ENCODE data around the gene LAMB3.
A peak's percentile ranks its signal among the peaks of the same experiment; 100 is the strongest.

LAMB3 gene

DNA sequence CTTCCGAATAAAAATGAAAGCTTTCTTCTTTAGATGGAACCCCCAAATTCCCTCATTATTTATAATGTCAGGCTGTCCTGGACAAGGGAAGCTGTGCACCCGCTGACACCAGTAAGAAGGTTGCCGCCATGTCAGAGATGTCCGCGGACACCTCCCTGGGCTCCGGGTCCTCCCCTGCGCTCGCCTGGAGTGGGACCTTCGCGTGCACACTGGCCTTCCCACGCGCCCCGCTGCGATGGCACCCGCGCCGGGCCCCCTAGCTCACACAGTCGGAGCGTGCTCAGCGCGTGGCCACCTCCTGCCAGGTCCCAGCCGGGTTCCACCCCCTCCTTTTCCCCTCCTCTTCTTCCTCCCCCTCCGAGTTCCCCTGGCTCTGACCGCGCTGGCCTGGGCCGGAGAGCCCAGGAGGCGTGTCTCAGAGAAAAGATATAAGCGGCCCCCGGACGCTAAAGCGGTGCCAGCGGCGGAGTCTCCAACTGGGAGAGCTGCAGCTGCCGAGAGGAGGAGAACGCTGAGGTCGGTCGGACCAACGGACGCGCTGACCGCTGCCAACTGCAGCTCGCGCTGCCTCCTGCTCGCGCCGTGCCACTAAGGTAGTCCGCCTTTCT, 22.8 kb upstream of the LAMB3 start, which contains the start of gene G0S2:
Gene G0S2, plus strand, starts transcription at position 456 of the 608 bp plus-strand sequence. CDS start 273 bp downstream, outside the sequence.
- TF ChIP-seq, protein P1, sequence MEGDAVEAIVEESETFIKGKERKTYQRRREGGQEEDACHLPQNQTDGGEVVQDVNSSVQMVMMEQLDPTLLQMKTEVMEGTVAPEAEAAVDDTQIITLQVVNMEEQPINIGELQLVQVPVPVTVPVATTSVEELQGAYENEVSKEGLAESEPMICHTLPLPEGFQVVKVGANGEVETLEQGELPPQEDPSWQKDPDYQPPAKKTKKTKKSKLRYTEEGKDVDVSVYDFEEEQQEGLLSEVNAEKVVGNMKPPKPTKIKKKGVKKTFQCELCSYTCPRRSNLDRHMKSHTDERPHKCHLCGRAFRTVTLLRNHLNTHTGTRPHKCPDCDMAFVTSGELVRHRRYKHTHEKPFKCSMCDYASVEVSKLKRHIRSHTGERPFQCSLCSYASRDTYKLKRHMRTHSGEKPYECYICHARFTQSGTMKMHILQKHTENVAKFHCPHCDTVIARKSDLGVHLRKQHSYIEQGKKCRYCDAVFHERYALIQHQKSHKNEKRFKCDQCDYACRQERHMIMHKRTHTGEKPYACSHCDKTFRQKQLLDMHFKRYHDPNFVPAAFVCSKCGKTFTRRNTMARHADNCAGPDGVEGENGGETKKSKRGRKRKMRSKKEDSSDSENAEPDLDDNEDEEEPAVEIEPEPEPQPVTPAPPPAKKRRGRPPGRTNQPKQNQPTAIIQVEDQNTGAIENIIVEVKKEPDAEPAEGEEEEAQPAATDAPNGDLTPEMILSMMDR (IDR thresholded peaks at IDR 0.05; ENCODE audit: low read depth, low read length, missing control alignments) = no peak
- DNase-seq (ENCODE audit: low read depth) = no peak
- H3K4me3 ChIP-seq (ENCODE audit: low read depth, low read length) = peak within 1 kb of the TSS; percentile 22

DNA sequence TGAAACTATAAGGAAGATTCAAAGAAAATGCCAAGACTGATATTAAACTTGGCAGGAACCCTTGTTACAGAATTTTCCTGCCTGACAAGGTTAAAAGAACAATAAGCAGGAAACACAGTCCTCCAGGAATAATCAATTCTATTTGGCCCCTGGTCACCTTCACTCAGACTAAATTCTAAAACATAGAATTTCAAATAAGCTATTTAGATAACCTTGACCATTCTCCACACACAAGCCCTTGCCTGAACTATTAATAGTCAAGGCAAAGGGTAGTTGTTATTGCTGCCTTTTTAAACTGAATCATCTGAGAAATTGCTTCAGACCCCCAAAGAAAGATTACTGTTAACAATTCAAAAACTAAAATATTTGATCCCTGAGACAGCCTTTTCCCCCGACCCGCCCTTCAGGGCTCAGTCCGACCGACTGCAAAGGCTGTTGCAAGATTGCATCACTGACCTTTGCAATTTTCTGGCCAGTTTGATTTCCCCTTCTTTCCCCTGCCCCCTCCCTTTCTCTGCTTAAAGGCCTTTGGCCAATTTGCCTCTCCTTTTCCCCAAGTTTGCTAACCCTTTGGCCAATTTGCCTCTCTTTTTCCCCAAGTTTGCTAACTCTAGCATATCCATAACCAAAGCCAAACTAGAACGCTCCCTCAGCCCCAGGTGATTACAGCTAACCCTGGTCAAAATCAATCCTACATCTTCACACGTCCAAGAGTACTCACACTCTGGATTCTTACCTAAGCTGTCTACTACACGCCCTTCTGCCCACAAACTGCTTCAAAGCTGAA, 21.6 kb upstream of the LAMB3 start:
- H3K4me3 ChIP-seq (ENCODE audit: low read depth, low read length) = no peak overlapping the region
- DNase-seq (ENCODE audit: low read depth) = no peak

DNA sequence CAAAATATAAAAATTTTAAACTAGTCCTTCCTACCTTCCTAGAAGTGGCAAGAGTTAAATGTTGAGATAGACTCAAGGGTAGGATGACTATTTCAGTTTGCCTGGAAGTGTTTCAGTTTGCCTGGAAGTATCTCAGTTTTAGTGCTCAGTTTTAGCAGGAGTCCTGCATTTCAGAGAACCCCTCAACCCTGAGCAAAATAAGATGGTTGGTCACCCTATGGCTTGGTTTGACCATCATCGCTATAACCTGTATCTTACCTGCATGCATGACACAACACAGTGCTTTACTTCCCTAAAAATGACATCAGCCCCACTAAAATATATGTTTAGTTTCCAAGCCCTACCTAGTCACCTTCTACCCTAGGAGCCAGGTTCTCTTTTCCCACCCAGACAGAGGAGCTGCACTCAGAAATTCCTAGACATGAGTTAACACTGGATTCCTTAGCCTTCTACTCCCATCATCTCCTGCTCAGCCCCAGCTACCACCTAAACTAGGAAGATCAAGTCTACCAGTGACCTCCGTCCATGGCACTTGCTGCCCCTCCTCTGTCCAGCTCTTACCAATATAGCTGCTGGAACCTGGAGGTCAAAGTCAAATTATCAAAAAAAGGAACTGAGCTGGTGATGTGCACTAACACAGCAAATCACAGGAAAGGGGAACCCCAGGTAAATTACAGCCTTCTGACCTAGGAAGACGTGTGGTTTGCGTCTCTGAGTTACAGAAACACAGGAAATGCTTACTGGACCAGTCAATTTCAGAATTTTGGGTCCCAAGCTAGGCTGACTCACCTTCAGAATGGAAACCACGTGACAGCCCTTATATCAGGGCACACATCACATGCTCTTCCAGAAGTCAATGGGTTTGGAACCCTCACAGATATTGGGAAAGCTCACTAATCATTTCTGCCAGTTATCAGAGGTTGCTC, 20.7 kb upstream of the LAMB3 start:
- TF ChIP-seq, protein P1 (IDR thresholded peaks at IDR 0.05; ENCODE audit: low read depth, low read length, missing control alignments) = no peak
- H3K4me3 ChIP-seq (ENCODE audit: low read depth, low read length) = no peak overlapping the region
- DNase-seq (ENCODE audit: low read depth) = peak; percentile 78

More for the DNA sequence above, 21.6 kb upstream of the LAMB3 start:
- TF ChIP-seq, protein P1 (IDR thresholded peaks at IDR 0.05; ENCODE audit: low read depth, low read length, missing control alignments) = no peak

DNA sequence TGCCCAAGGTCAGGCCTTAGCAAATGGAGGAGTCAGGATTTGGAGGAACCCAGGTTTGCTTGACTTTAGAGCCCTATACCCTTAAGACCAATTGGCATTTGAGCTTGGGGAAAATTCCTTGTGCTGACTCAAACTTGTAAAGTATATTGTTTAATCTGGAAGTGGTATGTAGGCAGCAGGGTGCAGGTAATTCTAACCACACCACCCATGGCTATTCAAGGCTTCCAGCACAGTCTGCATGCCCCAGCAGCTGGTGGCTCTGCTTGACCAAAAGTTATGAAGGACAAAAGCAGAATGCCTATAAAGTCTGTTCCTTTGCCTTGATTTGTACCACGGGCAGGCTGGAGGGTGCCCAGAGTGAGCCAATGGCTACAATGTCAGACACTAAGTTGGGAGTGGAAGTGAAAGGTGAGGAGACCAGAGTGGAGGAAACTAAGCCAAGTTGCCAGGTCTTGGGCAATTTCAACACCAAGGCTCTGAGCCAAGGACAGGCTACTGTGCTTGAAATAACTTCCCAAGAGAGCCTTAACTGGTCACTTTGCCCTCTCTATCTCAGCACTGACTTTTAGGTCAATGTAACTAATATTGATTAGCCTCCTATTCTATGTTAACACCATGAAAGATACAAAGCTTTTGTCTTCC, 18.3 kb upstream of the LAMB3 start:
- no peak overlapping the region for H3K4me3 ChIP-seq (ENCODE audit: low read depth, low read length)
- TF ChIP-seq, protein P1 (IDR thresholded peaks at IDR 0.05; ENCODE audit: low read depth, low read length, missing control alignments) = no peak
- no peak for DNase-seq (ENCODE audit: low read depth)

DNA sequence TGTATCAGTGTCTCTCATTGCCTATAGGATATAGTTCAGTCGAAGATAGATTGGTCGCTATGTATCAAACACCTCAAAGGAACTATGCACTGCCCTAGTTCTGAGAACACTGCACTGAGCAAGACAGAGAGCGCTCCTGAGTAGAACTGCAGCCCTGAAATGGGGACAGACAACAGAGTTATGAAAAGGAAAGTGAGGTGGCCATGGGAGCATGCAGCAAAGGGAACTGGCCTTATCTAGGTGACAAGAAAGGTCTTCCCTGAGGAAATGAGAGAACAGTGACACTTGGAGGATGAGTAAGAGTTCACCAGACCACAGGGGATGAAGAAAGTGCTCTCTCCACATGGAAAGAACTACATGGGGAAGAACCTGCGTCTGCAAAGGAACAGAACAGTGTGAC, 15.5 kb upstream of the LAMB3 start:
- H3K4me3 ChIP-seq (ENCODE audit: low read depth, low read length) = no peak overlapping the region
- TF ChIP-seq, protein P1 (IDR thresholded peaks at IDR 0.05; ENCODE audit: low read depth, low read length, missing control alignments) = no peak
- DNase-seq (ENCODE audit: low read depth) = no peak

DNA sequence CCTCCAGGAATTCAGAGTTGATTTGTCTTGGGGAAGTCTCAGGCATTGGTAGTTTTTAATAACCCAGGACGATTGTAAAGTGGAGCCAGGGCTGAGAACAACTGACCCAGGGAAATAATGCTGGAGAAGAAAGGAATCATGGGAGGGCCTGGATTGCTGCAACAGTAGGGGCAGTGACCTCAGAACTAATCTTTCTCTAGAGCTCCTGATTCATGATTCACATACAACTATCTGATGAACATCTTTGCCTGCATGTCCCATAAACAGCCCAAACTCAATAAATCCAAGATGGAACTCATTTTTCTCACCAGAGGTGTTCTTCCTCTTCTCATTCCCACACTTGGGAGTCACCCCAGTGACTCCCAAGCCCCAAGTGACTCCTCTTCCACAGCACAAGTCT, 14.9 kb upstream of the LAMB3 start:
- TF ChIP-seq, protein P1 (IDR thresholded peaks at IDR 0.05; ENCODE audit: low read depth, low read length, missing control alignments) = no peak
- no peak for DNase-seq (ENCODE audit: low read depth)
- H3K4me3 ChIP-seq (ENCODE audit: low read depth, low read length) = no peak overlapping the region

Data from GM12864 (cell line).